HUES6 (cell line): ENCODE data around the gene C1orf35.

Source experiments
- H3K27ac ChIP-seq: 2 replicates; pipeline ENCODE4 v1.7.0; 2013; ENCODE audit warnings: low read depth, mild to moderate bottlenecking, low read length, inconsistent platforms
- H3K27me3 ChIP-seq: 2 replicates; pipeline ENCODE4 v1.6.1; 2013; ENCODE audit warnings: low read length; ENCODE audit not compliant: control insufficient read depth, insufficient read depth
- H3K36me3 ChIP-seq: 2 replicates; pipeline ENCODE4 v1.6.1; 2013; ENCODE audit warnings: low read length; ENCODE audit not compliant: control insufficient read depth, insufficient read depth
- H3K4me1 ChIP-seq: 2 replicates; pipeline ENCODE4 v1.6.1; 2013; ENCODE audit warnings: low read length; ENCODE audit not compliant: control insufficient read depth, insufficient read depth
- H3K4me3 ChIP-seq: 2 replicates; pipeline ENCODE4 v1.5.1; 2013; ENCODE audit warnings: low read depth, low read length
- H3K9ac ChIP-seq: one replicate; pipeline ENCODE4 v1.6.1; 2013; ENCODE audit warnings: mild to moderate bottlenecking, low read length
- H3K9me3 ChIP-seq: 2 replicates; pipeline ENCODE4 v1.6.1; 2013; ENCODE audit warnings: low read depth, low read length; ENCODE audit not compliant: control insufficient read depth, insufficient read depth

C1orf35 gene

DNA sequence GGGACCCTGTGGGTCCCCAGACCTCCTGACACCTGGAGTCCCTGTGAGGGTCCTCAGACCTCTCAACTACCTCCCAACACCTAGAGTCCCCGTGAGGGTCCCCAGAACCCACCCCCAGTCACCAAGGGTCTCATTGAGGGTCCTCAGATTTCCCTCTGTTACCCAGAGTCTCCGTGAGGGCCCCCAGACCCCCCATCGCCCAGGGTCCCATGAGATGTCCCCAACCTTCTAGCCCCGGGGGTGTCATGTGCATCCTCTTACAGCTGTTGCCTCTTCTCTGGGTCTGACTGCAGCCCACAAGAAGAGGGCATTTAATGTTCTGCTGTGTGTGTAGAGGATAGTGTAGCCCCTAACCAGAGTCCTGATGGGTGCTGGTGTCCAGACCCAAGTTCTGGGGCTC is 44.6 kb upstream of the C1orf35 start:
- H3K27me3 ChIP-seq, result no peaks in the 10 kb centered on the region
- no peak overlapping the region for H3K4me3 ChIP-seq
- H3K4me1 ChIP-seq, result peaks cover 14% of the 10 kb centered on the region
- peaks cover 18% of the 10 kb centered on the region for H3K36me3 ChIP-seq
- H3K9me3 ChIP-seq, result no peaks in the 10 kb centered on the region
- no peak overlapping the region for H3K9ac ChIP-seq
- H3K27ac ChIP-seq, result no peak overlapping the region

DNA sequence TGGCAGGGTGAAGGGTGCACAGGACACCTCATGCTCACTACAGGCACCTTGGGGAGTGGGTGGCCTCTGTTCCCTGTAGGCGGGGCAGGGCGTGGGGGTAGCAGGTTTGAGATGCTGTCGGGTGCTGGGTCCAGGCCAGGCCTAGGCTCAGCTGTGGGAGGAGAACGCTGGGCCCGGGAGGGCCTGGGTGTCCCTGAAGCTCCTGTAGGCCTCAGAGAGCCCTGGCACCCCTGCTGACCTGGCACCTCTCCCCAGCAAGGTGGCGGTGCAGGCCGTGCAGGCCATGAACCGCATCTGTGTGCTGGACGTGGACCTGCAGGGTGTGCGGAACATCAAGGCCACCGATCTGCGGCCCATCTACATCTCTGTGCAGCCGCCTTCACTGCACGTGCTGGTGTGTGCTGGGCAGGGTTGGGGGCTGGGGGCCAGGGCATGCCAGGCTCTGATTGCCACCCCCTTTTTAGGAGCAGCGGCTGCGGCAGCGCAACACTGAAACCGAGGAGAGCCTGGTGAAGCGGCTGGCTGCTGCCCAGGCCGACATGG is 44.1 kb upstream of the C1orf35 start:
- no peak overlapping the region for H3K9ac ChIP-seq
- H3K36me3 ChIP-seq, result peaks cover 18% of the 10 kb centered on the region
- peaks cover 14% of the 10 kb centered on the region for H3K4me1 ChIP-seq

DNA sequence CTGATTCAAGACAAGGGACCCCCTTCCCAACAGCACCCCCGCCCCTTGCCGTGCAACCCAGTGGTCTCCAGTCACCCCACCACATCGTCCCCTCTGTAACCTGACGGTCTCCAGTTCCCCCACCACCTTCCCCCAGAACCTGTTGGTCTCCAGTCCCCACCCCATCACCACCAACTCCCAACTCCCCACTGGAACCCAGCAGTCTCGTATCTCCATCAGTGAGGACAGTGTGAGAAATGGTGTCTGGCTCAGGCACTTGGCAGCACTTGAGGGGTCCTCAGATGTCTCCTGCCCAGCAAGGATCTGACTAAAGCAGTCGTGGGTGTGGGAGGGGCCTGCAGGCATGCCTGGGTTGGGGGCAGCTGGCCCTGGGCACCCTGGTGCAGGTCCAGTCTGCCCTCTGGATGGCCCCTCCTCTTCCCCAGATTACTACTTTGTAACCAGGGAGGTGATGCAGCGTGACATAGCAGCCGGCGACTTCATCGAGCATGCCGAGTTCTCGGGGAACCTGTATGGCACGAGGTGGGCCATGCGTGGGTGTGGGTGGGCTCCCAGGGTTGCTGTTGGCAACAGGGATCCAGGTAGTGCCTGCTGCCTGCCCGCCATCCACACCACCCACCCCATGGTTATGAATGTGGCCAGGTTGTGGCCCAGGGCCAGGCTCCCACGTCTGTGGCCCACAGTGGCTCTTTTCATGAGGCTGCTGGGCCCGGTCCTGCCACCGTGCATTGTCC is 43.5 kb upstream of the C1orf35 start:
- Histone ChIP-seq H3K27ac (no peak overlapping the region), H3K9me3 (no peaks in the 10 kb centered on the region), H3K4me3 (no peak overlapping the region), H3K36me3 (peaks cover 18% of the 10 kb centered on the region), H3K27me3 (no peaks in the 10 kb centered on the region), H3K4me1 (peaks cover 16% of the 10 kb centered on the region), H3K9ac (no peak overlapping the region)

More for the DNA sequence above, 44.1 kb upstream of the C1orf35 start:
- H3K4me3 ChIP-seq, result no peak overlapping the region
- no peak overlapping the region for H3K27ac ChIP-seq
- no peaks in the 10 kb centered on the region for H3K27me3 ChIP-seq
- no peaks in the 10 kb centered on the region for H3K9me3 ChIP-seq

DNA sequence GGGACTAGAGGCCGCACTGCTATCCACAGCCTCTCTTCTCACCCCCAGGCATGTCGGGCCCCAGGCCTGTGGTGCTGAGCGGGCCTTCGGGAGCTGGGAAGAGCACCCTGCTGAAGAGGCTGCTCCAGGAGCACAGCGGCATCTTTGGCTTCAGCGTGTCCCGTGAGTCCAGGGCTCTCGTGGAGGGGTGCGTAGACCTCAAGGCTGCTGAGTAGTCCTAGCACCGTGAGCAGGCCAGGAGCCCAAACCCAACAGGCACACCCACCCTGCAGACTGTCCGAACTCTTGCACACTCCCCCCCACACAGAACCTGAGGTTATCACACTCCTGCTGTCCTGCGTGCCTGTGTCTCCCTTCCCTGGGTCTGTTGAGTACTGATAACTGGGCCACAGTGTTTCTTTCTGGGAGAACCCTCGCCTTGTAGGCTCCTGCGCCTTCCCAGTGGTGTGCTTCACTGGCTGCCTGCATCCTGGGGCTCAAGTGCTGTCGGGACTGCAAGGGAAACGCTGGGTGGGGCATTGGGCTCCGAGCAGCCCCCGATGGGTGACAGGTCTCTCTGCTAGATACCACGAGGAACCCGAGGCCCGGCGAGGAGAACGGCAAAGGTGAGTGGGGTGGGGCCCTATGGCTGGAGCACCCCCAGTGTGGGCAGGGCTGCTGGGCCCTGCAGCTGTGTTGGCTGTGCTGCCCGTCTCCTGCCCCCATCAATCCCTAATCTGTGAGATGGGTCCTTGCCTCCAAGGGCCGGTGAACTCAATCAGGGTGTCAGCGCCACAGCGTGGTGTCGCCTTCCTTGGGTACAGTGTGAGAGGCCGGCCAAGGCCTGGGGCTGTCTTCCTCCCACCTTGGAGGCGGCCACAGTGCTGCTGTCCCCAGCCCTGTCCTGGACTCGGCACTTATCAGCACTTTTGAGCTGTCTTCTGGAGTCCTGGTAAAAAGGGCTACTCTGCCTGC is 42.6 kb upstream of the C1orf35 start:
- Histone ChIP-seq H3K4me3 (no peak overlapping the region), H3K9me3 (no peaks in the 10 kb centered on the region), H3K27ac (no peak overlapping the region), H3K9ac (no peak overlapping the region), H3K27me3 (no peaks in the 10 kb centered on the region), H3K4me1 (peaks cover 20% of the 10 kb centered on the region), H3K36me3 (peaks cover 18% of the 10 kb centered on the region)

DNA sequence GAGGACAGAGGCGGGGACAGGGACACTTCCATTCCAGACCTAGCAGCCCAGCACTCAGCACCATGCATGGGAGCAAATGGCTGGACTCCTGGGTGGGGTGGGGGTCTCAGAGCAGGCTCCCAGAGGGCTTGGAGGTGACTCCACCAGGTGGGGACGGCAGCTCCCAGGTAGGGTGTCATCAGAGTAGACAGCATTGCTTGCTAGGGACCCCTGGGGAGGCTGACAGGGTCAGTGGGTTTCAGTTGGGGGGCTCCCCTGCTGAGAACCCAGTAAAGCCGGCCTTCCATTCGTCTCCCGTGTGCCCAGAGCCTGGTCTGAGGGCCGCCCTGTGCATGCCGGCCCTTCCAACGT is 41.8 kb upstream of the C1orf35 start:
- no peak overlapping the region for H3K9ac ChIP-seq
- H3K27ac ChIP-seq, result no peak overlapping the region
- no peaks in the 10 kb centered on the region for H3K27me3 ChIP-seq
- H3K4me1 ChIP-seq, result peaks cover 17% of the 10 kb centered on the region
- no peaks in the 10 kb centered on the region for H3K9me3 ChIP-seq
- no peak overlapping the region for H3K4me3 ChIP-seq
- peaks cover 18% of the 10 kb centered on the region for H3K36me3 ChIP-seq

DNA sequence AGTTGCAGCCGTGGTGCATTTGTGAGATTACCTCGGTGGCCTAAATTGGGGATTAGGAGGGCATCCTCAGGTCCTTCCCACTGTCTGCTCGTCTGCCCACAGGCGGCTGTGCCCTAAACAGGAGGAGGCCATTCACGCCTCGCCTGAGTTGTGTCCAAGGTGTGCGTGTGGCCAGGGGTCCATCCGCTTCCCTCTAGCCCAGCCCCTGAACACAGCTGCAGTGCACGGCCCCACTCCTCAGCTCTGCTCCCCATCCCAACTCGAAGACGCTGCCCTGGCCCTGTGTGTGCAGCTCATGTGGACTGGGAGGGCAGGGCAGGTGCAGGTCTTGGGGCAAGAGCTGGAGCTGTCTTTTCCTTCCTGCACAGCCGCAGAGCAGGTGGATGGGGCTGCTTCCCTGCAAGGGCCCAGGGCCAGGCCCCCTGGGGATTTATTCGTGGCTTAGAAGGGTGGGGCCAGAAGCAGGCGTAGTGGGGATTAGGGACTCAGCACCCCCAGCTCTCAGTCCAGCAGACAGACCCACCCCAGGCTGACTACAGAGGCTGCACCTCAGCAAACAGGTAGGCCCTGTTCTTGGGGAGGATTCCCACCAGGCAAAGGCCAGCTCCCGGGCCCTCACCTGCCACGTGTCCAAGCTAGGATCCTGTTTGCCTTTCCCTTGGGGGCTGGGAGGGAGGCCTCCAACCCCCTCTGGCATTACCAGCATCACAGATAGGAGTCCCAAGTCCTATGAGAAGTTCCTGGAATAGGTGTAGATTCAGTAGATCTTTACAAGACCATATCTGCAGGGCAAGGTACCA is 41.3 kb upstream of the C1orf35 start:
- peaks cover 18% of the 10 kb centered on the region for H3K36me3 ChIP-seq
- no peaks in the 10 kb centered on the region for H3K9me3 ChIP-seq
- no peak overlapping the region for H3K27ac ChIP-seq
- H3K4me3 ChIP-seq, result no peak overlapping the region
- H3K4me1 ChIP-seq, result peaks cover 12% of the 10 kb centered on the region
- H3K9ac ChIP-seq, result no peak overlapping the region
- H3K27me3 ChIP-seq, result no peaks in the 10 kb centered on the region

DNA sequence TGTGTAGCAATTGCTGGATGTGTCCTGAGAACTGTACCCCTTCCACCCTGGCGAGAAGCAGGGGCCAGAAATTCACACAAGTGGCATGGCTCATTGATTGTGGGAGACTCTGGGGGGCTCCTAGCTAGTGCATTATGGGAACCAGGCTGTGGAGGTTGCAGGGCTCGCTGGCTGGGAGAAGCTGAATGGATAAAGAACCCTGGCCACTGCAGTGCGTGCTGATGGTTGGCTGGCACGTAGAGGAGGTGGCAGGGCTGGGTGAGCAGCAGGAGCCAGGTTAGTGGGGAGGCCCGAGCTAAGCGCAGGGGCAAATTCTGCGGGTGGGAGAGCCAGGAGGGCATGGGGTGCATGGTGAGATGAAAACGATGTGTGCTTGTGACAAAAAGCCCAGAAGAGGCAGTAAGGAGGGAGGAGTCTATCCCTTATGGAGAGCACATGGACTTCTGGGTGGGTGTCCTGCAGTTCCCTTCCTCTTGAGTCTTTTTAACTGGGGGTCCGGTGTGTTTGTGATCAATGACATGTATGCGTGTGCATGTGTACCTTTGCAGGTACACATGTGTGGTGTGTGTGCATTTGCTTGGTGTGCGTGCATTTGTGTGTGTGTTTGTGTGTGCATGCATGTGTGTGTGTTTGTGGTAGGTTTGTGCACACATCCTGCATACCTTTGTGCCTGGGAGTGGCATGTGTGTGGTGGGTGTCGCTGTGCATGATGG is 40.5 kb upstream of the C1orf35 start:
- H3K4me3 ChIP-seq, result no peak overlapping the region
- peaks cover 18% of the 10 kb centered on the region; the same call in 1 of the 2 replicates for H3K36me3 ChIP-seq
- no peaks in the 10 kb centered on the region for H3K9me3 ChIP-seq
- H3K4me1 ChIP-seq, result peaks cover 6% of the 10 kb centered on the region; the same call in 1 of the 2 replicates
- H3K27ac ChIP-seq, result no peak overlapping the region
- no peak overlapping the region for H3K9ac ChIP-seq
- no peaks in the 10 kb centered on the region for H3K27me3 ChIP-seq

DNA sequence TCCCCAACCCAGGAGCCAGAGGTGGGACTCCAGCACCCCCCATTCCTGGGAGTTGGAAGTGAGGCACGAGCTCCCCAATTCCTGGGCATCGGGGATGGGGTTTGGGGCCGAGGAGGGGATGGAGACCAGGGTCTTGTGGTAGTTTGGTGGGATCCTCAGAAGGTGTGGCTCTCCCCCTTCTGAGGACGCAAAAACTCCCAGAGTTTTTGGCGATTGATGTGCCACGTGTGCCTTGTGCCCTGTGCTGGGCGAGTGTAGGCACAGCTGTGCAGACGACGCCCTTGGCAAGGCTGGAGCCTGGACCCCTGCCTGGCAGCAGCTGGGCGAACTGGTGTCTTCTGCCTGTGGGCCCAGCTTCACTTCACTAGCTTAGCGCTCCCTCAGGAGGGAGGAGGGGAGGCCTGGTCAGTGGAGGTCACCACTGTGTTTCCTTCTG is 39.6 kb upstream of the C1orf35 start:
- peaks cover 15% of the 10 kb centered on the region; the same call in 1 of the 2 replicates for H3K36me3 ChIP-seq
- no peaks in the 10 kb centered on the region; the same call in 1 of the 2 replicates for H3K27me3 ChIP-seq
- H3K4me3 ChIP-seq, result no peak overlapping the region
- H3K4me1 ChIP-seq, result peaks cover 6% of the 10 kb centered on the region; the same call in 1 of the 2 replicates
- no peaks in the 10 kb centered on the region for H3K9me3 ChIP-seq
- H3K9ac ChIP-seq, result no peak overlapping the region
- no peak overlapping the region for H3K27ac ChIP-seq

DNA sequence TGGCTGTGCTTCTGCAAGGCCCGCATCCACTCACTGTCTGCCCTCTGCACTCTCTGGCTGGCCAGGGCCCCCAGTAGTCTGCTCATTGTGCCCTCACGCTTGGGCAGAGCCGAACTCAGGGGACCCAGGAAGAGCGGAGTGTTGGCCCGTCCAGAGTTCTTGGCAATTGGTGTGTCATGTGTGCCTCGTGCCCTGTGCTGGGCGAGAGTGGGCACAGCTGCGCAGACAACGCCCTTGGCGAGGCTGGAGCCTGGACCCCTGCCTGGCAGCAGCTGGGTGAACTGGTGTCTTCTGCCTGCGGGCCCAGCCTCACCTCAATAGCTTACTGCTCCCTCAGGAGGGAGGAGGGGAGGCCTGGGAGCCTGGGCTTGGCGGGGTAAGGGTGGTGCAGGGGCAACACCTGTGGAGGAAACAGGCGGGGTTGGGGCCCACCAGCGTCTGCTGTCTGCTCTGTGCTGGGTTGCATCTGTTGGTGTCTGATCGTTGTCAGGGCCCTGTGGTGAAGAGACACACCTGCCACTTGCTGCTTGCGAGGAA is 39.1 kb upstream of the C1orf35 start:
- Histone ChIP-seq H3K4me1 (peaks cover 6% of the 10 kb centered on the region; the same call in 1 of the 2 replicates), H3K9ac (no peak overlapping the region), H3K9me3 (no peaks in the 10 kb centered on the region), H3K4me3 (no peak overlapping the region), H3K27me3 (peaks cover 5% of the 10 kb centered on the region), H3K36me3 (peaks cover 12% of the 10 kb centered on the region; the same call in 1 of the 2 replicates), H3K27ac (no peak overlapping the region)
